HUDEP-2 (cell line): ENCODE measurements around the gene RASL10A.
A peak's percentile ranks its signal among the peaks of the same experiment; 100 is the strongest.

Source experiments
- DNase-seq, 76 experiments: peaks; one replicate each; lab custom pipeline; 2025; ENCODE audit not compliant: unreplicated experiment in 76 of 76; lab: John Stamatoyannopoulos, UW

Gene RASL10A

GRCh38 chr22:29272624-29273023 is 42.9 kb downstream of the RASL10A start:
- no peak for DNase-seq

- peak in 30 of 76 experiments; percentile 4 to 72 (median 36) for DNase-seq
These were observed 44.8 kb downstream of the RASL10A start for GRCh38 chr22:29270475-29271271.

- peak in 6 of 76 experiments; percentile 3 to 57 (median 24) for DNase-seq
These were observed 45.6 kb downstream of the RASL10A start for GRCh38 chr22:29269731-29270474.

- DNase-seq = no peak
These were observed 46.3 kb downstream of the RASL10A start for GRCh38 chr22:29269230-29269604.

- DNase-seq = peak in 46 of 76 experiments; percentile 3 to 64 (median 40)
These were observed 46.8 kb downstream of the RASL10A start for GRCh38 chr22:29268511-29269229.

GRCh38 chr22:29267858-29268510 is 47.5 kb downstream of the RASL10A start, which contains the start of the genes EWSR1 and RHBDD3:
Gene EWSR1 (plus strand): TSS chr22:29268268. CDS start chr22:29268337, 69 bp downstream.
Gene RHBDD3 (minus strand): TSS chr22:29267981. CDS start chr22:29265626, 2,355 bp downstream.
- peak in 75 of 76 experiments; percentile 37 to 100 (median 93) for DNase-seq

GRCh38 chr22:29267462-29267857 is 48.0 kb downstream of the RASL10A start:
- no peak for DNase-seq

- peak in 4 of 76 experiments; percentile 21 to 38 (median 26) for DNase-seq
These were observed 48.7 kb downstream of the RASL10A start for GRCh38 chr22:29266564-29267461.

GRCh38 chr22:29265929-29266328 is 49.6 kb downstream of the RASL10A start:
- no peak for DNase-seq

- DNase-seq = no peak
These were observed 50.2 kb downstream of the RASL10A start for GRCh38 chr22:29265305-29265704.

GRCh38 chr22:29263791-29264276 is 51.7 kb downstream of the RASL10A start:
- no peak for DNase-seq
